CD4-positive, alpha-beta T cell treated with Interleukin-17A for 1 hour (primary cell): Measurements from ENCODE around the gene FBXW7.
A peak's percentile ranks its signal among the peaks of the same experiment; 100 is the strongest.
"Not testable (repeated sequence)": the region's sequence is repeated elsewhere in the genome, so short reads cannot be mapped to it uniquely, and the experiment has no call there.

Experiments
- DNase-seq: peaks from one replicate; pipeline ENCODE4 v3.0.0-alpha.2; 2020

The FBXW7 gene

GRCh38 chr4:152535903-152536544 is at the start of gene FBXW7:
Gene FBXW7, minus strand, starts transcription at chr4:152536092. Its CDS starts 124,289 bp downstream, at chr4:152411803.
- DNase-seq, result peak; percentile 100

GRCh38 chr4:152585023-152585441 is 49.1 kb upstream of the FBXW7 start:
- peak; percentile 41 for DNase-seq

- DNase-seq, result no peak
These were observed 45.8 kb upstream of the FBXW7 start for GRCh38 chr4:152581536-152582160.

GRCh38 chr4:152579916-152580315 is 44.0 kb upstream of the FBXW7 start:
- no peak for DNase-seq

GRCh38 chr4:152579107-152579764 is 43.3 kb upstream of the FBXW7 start:
- DNase-seq, result no peak

- DNase-seq, result no peak
These were observed 42.8 kb upstream of the FBXW7 start for GRCh38 chr4:152578670-152579069.

- DNase-seq, result no peak
These were observed 42.0 kb upstream of the FBXW7 start for GRCh38 chr4:152577708-152578396.

GRCh38 chr4:152575533-152575932 is 39.6 kb upstream of the FBXW7 start:
- no peak for DNase-seq

- no peak for DNase-seq
These were observed 38.0 kb upstream of the FBXW7 start for GRCh38 chr4:152573861-152574260.

- no peak for DNase-seq
These were observed 36.7 kb upstream of the FBXW7 start for GRCh38 chr4:152572417-152573086.

- DNase-seq, result no peak
These were observed 35.9 kb upstream of the FBXW7 start for GRCh38 chr4:152571770-152572169.

- DNase-seq, result no peak
These were observed 35.4 kb upstream of the FBXW7 start for GRCh38 chr4:152571296-152571695.

- DNase-seq, result no peak
These were observed 29.4 kb upstream of the FBXW7 start for GRCh38 chr4:152565333-152565732.

GRCh38 chr4:152564336-152564735 is 28.4 kb upstream of the FBXW7 start:
- no peak for DNase-seq

GRCh38 chr4:152563209-152563608 is 27.3 kb upstream of the FBXW7 start:
- DNase-seq, result no peak

- DNase-seq, result no peak
These were observed 23.7 kb upstream of the FBXW7 start for GRCh38 chr4:152559641-152560040.

- DNase-seq, result no peak
These were observed 22.5 kb upstream of the FBXW7 start for GRCh38 chr4:152558396-152558795.

GRCh38 chr4:152556834-152557233 is 20.9 kb upstream of the FBXW7 start:
- DNase-seq, result no peak

GRCh38 chr4:152556283-152556682 is 20.4 kb upstream of the FBXW7 start:
- peak; percentile 44 for DNase-seq

- DNase-seq, result no peak
These were observed 18.9 kb upstream of the FBXW7 start for GRCh38 chr4:152554742-152555141.

GRCh38 chr4:152550687-152551086 is 14.8 kb upstream of the FBXW7 start:
- DNase-seq, result not testable (repeated sequence)

- no peak for DNase-seq
These were observed 9.2 kb upstream of the FBXW7 start for GRCh38 chr4:152545088-152545487.

- peak; percentile 26 for DNase-seq
These were observed 8.6 kb upstream of the FBXW7 start for GRCh38 chr4:152544533-152544932.
